MCF 10A (cell line): ENCODE results near the gene HDLBP. TPM values are rescaled to one million over a fixed set of nuclear protein-coding genes. Genes with fewer than 3 reads are reported as not detected.
"Not testable (repeated sequence)": the region's sequence is repeated elsewhere in the genome, so short reads cannot be mapped to it uniquely, and the experiment has no call there.

Source experiments
- BruUV-seq: library from RNA; stranded (reverse); fragments of 400-500 nt; replicated peaks from 2 replicates; lab custom pipeline; 2021; lab: Mats Ljungman, UMichigan
- CTCF ChIA-PET: fragments of 300-600 bp; sonication (Branson Sonifier 250); formaldehyde crosslinking; extraction: SDS; loops from one replicate; lab custom pipeline; 2021; ENCODE audit warnings: antibody characterized with exemption, inconsistent platforms; lab: Yijun Ruan, JAX
- POLR2A ChIA-PET: fragments of 300-600, 350-650 bp; sonication (Branson Sonifier 250); formaldehyde crosslinking; extraction: SDS; loops from one replicate; lab custom pipeline; 2020; ENCODE audit warnings: antibody characterized with exemption, inconsistent platforms; lab: Yijun Ruan, JAX
- DNase-seq: peaks from one replicate; pipeline ENCODE4 v3.0.0-alpha.2; 2018; ENCODE audit not compliant: unreplicated experiment
- H3K27ac Mint-ChIP-seq: one replicate; pipeline ENCODE4 v1.8.0; 2022; ENCODE audit warnings: mild to moderate bottlenecking, low read depth, mixed read lengths; ENCODE audit not compliant: unreplicated experiment
- H3K27me3 Mint-ChIP-seq: one replicate; pipeline ENCODE4 v1.8.0; 2022; ENCODE audit warnings: mixed read lengths; ENCODE audit not compliant: insufficient read depth, unreplicated experiment
- H3K36me3 Mint-ChIP-seq: one replicate; pipeline ENCODE4 v1.8.0; 2022; ENCODE audit warnings: mild to moderate bottlenecking, moderate library complexity, mixed read lengths; ENCODE audit not compliant: insufficient read depth, unreplicated experiment
- H3K4me1 Mint-ChIP-seq: one replicate; pipeline ENCODE4 v1.8.0; 2022; ENCODE audit warnings: mixed read lengths; ENCODE audit not compliant: insufficient read depth, unreplicated experiment
- H3K4me3 Mint-ChIP-seq: one replicate; pipeline ENCODE4 v1.8.0; 2022; ENCODE audit warnings: mild to moderate bottlenecking, moderate library complexity, mixed read lengths; ENCODE audit not compliant: unreplicated experiment
- H3K9me3 Mint-ChIP-seq: one replicate; pipeline ENCODE4 v1.8.0; 2022; ENCODE audit warnings: mixed read lengths; ENCODE audit not compliant: unreplicated experiment
- intact Hi-C: fragments of 100-400 bp; cut with micrococcal nuclease; formaldehyde crosslinking; loops from 2 replicates; pipeline ENCODE4 v1.14.1; 2022
- total RNA-seq: library from RNA; stranded (reverse); gene quantifications from 2 replicates; pipeline ENCODE4 v1.2.3, GENCODE V29; 2022
- TF ChIP-seq, protein P1 (sequence below): fragments of 200-600 bp; IDR thresholded peaks from one replicate; pipeline ENCODE4 v1.8.0; 2022; ENCODE audit warnings: antibody characterized with exemption, mild to moderate bottlenecking; ENCODE audit not compliant: unreplicated experiment

Gene HDLBP
- total RNA-seq, 1 experiment from 2014 or later: 670 TPM

DNA sequence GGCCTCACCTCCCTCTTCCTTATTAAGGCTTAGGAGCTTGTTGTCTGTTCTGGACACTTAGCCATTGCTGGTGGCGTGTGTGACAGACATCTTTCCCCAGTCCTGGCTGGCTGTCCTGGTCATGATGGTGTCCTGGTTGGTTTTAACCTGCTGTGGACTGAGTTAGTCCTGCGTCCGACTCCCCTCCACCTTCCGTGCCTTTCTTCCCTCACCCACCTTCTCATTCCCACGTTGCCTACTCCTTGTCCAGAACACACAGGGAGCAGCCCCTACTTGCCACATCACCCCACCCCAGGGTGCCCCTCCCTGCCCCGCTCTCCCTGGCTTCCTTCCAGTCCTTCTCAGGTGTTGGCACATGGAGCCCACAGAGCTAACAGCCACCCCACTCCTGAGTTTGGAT, 117.5 kb downstream of the HDLBP start:
- CTCF ChIA-PET: no interaction called here
- Mint-ChIP-seq H3K27me3 (no peaks in the 10 kb centered on the region), H3K4me1 (no peaks in the 10 kb centered on the region), H3K9me3 (no peaks in the 10 kb centered on the region), H3K36me3 (no peaks in the 10 kb centered on the region), H3K4me3 (no peak overlapping the region), H3K27ac (no peak overlapping the region)
- TF ChIP-seq, protein P1, sequence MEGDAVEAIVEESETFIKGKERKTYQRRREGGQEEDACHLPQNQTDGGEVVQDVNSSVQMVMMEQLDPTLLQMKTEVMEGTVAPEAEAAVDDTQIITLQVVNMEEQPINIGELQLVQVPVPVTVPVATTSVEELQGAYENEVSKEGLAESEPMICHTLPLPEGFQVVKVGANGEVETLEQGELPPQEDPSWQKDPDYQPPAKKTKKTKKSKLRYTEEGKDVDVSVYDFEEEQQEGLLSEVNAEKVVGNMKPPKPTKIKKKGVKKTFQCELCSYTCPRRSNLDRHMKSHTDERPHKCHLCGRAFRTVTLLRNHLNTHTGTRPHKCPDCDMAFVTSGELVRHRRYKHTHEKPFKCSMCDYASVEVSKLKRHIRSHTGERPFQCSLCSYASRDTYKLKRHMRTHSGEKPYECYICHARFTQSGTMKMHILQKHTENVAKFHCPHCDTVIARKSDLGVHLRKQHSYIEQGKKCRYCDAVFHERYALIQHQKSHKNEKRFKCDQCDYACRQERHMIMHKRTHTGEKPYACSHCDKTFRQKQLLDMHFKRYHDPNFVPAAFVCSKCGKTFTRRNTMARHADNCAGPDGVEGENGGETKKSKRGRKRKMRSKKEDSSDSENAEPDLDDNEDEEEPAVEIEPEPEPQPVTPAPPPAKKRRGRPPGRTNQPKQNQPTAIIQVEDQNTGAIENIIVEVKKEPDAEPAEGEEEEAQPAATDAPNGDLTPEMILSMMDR: no peak
- POLR2A ChIA-PET: interaction anchor here (0.6 kb wide), 1 partner anchor 132 kb away, joined by 3 read pairs; no protein-coding TSS in a partner anchor
- BruUV-seq: no TSS peak
- no peak for DNase-seq
- intact Hi-C loops: no loop called here

DNA sequence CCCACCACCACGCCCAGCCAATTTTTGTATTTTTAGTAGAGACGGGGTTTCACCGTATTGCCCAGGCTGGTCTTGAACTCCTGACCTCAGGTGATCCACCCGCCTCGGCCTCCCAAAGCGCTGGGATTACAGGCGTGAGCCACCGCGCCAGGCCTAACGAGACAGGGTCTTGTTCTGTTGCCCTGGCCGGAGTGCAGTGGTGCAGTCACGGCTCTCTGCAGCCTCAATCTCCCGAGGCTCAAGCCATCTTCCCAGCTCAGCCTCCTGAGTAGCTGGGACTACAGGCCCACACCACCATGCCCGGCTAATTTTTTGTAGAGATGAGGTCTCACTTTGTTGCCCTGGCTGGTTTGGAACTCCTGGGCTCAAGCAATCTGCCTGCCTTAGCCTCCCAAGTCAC, 118.2 kb downstream of the HDLBP start:
- BruUV-seq, H3K4me3 Mint-ChIP-seq, CTCF ChIA-PET, H3K27me3 Mint-ChIP-seq, H3K27ac Mint-ChIP-seq, H3K9me3 Mint-ChIP-seq, H3K36me3 Mint-ChIP-seq, POLR2A ChIA-PET, intact Hi-C loops, H3K4me1 Mint-ChIP-seq, DNase-seq: not testable (repeated sequence)

DNA sequence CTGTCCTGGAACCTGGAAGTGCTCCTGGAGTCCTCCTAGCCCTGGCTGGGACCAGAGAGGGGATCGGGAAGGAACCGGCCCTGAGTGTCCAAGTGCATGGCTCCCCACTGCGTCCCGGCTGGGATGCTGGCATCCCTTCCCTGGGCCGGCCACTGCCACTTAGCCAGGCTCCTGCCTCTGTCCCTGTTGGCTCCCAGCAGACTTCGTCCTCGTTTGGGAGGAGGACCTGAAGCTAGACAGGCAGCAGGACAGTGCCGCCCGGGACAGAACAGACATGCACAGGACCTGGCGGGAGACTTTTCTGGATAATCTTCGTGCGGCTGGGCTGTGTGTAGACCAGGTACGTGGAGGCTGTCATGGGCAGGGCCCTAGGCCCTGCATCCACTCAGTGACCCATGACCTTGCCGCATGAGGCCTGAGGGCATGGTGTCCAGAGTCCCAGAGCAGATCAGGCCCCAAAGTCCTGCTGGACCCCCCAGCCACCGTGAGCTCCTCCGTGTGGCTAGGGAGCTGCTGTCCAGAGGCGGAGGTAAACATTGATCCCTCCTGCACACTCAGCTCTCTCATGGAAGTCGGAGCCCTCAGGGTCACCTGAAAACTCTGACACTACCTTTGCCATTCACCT, 119.9 kb downstream of the HDLBP start:
- H3K27ac Mint-ChIP-seq: no peak overlapping the region
- ChIA-PET POLR2A (no interaction called here), CTCF (interaction anchor here (0.6 kb wide), 1 partner anchor 344 kb away, joined by 3 read pairs; no protein-coding TSS in a partner anchor)
- no peak for DNase-seq
- no peak overlapping the region for H3K4me3 Mint-ChIP-seq
- H3K36me3 Mint-ChIP-seq: no peaks in the 10 kb centered on the region
- intact Hi-C loops: no loop called here
- no peaks in the 10 kb centered on the region for H3K9me3 Mint-ChIP-seq
- TF ChIP-seq, protein P1: no peak
- no peaks in the 10 kb centered on the region for H3K27me3 Mint-ChIP-seq
- no TSS peak for BruUV-seq
- no peaks in the 10 kb centered on the region for H3K4me1 Mint-ChIP-seq

- Mint-ChIP-seq H3K4me1 (no peaks in the 10 kb centered on the region), H3K4me3 (no peak overlapping the region), H3K9me3 (no peaks in the 10 kb centered on the region), H3K27ac (no peak overlapping the region), H3K36me3 (no peaks in the 10 kb centered on the region), H3K27me3 (no peaks in the 10 kb centered on the region)
- no TSS peak for BruUV-seq
- intact Hi-C loops: no loop called here
- POLR2A ChIA-PET: no interaction called here
- TF ChIP-seq, protein P1: no peak
- no peak for DNase-seq
- CTCF ChIA-PET: no interaction called here
These were observed 120.7 kb downstream of the HDLBP start for GRCh38 chr2:241194811-241195210.

GRCh38 chr2:241193271-241193670, 122.2 kb downstream of the HDLBP start:
- CTCF ChIA-PET: no interaction called here
- Mint-ChIP-seq H3K27me3 (no peaks in the 10 kb centered on the region), H3K36me3 (no peaks in the 10 kb centered on the region), H3K4me3 (no peak overlapping the region), H3K27ac (no peak overlapping the region), H3K9me3 (no peaks in the 10 kb centered on the region), H3K4me1 (no peaks in the 10 kb centered on the region)
- BruUV-seq: no TSS peak
- intact Hi-C loops: no loop called here
- DNase-seq: no peak
- POLR2A ChIA-PET: no interaction called here
- TF ChIP-seq, protein P1: no peak
